ENCODE data around the gene METTL6.
A peak's percentile ranks its signal among the peaks of the same experiment; 100 is the strongest.
"Not testable (repeated sequence)": the region's sequence is repeated elsewhere in the genome, so short reads cannot be mapped to it uniquely, and the experiment has no call there.

METTL6 gene

DNA sequence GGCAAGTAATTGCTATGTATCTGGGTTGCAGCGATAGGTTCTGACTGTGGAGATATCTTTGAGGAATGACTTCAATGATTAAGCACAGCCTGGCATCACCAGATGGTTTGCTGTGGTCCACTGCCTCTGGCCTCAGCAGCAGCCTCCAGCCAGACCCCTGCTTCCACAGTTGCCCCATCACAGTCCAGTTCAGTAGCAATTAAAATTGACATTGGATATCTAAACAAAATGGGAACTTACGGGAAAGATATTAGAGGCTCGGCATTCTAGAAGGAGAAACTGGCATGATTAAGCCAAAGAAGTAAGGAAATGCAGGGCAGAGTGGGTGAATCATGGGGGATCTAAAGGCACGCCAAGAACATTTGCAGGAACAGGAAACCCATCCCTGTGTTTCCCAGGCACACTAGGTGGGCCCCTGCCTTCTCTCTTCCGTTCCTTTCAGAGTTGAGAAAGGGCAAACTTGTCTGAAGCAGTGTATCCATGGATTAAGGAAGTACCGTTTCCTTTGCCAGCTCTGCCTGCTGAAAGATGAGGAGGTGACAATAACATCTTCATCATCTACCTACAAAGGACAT lies 58.7 kb downstream of the METTL6 start:
- TF ChIP-seq, protein P1, sequence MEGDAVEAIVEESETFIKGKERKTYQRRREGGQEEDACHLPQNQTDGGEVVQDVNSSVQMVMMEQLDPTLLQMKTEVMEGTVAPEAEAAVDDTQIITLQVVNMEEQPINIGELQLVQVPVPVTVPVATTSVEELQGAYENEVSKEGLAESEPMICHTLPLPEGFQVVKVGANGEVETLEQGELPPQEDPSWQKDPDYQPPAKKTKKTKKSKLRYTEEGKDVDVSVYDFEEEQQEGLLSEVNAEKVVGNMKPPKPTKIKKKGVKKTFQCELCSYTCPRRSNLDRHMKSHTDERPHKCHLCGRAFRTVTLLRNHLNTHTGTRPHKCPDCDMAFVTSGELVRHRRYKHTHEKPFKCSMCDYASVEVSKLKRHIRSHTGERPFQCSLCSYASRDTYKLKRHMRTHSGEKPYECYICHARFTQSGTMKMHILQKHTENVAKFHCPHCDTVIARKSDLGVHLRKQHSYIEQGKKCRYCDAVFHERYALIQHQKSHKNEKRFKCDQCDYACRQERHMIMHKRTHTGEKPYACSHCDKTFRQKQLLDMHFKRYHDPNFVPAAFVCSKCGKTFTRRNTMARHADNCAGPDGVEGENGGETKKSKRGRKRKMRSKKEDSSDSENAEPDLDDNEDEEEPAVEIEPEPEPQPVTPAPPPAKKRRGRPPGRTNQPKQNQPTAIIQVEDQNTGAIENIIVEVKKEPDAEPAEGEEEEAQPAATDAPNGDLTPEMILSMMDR (IDR thresholded peaks at IDR 0.05; ENCODE audit: insufficient read depth, low read depth, low read length, missing control alignments) = no peak
- peak; percentile 21 for DNase-seq (ENCODE audit: low read depth)

DNA sequence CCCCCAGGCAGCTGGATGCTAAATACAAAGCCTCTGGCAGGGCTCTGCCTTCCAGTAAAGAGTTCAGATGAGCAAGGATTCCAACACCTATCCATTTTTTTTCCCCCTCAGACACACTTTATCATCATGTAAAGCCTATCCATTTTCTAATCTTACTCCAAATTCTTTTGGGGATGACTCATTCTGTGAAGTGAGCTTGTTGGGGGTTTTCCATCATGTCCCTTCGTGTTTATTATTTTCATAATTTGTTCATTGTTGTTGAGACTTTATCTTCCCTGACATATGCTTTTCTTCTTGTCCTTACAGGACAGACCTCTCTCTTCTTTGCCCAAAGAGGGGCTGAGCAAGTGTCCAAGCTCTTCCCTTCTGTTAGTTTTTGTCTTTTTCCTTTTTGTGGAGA lies 60.3 kb downstream of the METTL6 start:
- TF ChIP-seq, protein P1 (IDR thresholded peaks at IDR 0.05; ENCODE audit: insufficient read depth, low read depth, low read length, missing control alignments) = no peak
- DNase-seq (ENCODE audit: low read depth) = peak; percentile 30
- no peak overlapping the region for H3K4me3 ChIP-seq (ENCODE audit: low read length)

More for the DNA sequence above, 58.7 kb downstream of the METTL6 start:
- H3K4me3 ChIP-seq (ENCODE audit: low read length) = no peak overlapping the region

DNA sequence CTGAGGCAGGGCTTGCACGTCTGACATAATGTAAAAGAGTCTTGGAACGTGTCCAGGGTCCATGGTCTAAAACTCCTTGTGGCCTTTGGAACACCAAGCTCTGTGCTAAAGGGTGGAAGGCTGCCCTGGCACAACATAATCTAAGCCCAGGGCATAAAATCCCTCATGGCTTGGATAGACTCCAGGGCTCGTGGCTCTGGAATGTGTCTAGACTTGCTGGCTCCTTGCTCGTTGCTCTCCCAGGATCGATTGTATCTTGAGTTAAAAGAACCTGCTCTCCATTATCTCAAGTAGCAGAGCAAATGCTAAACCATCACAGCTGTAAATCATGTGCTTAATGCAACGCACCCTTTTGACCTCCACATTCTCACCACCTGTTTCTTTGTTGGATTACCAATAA lies 63.3 kb downstream of the METTL6 start:
- DNase-seq (ENCODE audit: low read depth) = peak; percentile 52
- H3K4me3 ChIP-seq (ENCODE audit: low read length) = not testable (repeated sequence)

DNA sequence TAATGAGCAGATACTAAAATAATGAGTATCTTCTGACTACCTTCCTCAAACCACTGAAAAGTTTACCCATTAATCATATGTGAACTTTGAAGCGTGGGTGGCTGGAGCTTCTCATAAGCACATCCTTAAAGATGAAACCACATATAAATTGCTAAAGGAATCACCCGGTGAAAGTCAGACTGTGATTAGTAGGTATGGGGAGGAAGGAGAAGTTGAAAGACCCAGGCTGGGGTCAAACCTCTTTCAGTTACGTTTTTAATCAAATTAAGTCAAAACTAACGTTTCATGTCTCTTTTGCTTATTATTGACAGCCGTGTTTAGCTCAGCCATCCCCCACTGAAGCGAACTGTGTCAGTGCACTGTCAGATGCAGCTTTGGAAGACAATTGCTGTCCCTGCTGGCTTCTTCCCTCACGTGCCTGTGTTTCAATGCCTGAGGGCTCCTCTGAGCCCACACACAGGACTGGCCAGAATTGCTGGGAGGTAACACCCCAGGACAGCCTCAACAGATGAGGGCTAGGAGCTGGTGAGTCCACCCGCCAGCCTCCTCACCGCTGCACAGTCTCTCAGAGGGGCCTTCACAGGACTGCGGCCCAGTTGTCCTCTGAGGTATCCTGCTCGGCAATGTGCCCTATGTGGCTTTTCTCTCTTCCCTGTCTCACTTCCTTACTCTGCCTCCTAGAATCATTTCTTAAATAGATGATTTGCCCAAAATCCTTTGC lies 65.7 kb downstream of the METTL6 start:
- TF ChIP-seq, protein P1 (IDR thresholded peaks at IDR 0.05; ENCODE audit: insufficient read depth, low read depth, low read length, missing control alignments) = no peak
- H3K4me3 ChIP-seq (ENCODE audit: low read length) = no peak overlapping the region
- peak; percentile 77 for DNase-seq (ENCODE audit: low read depth)

DNA sequence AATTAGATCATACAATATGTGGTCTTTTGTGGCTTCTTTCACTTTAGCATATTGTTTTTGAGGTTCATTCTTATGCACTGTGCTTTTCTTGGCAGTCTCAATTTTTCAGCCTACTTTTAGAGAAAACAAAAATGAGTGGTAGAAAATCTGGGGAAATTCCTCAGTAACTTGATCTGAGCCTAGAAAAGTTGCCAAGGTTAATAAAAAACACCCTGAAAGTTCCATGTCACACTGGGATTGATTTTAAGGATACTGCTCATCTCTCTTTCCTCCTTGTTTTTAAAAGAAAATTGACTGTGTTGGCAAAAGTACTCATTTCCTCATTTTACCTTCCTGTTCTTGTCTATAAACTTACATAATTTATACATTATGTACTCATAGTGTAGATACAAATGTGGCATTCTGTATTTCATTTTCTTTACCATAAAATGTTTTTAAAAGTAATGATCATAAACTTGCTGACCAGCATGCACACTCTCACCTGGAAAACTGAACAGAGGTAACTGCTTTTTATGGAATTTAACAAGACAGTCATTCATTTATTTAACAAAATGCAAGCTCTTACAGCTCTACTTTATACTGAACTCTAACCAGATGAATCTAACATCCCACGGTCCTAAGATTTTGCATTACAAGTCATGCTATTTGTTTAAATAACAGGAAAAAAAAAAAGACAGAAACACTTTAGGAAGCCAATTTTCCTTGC lies 66.4 kb downstream of the METTL6 start:
- no peak overlapping the region for H3K4me3 ChIP-seq (ENCODE audit: low read length)
- DNase-seq (ENCODE audit: low read depth) = no peak
- TF ChIP-seq, protein P1 (IDR thresholded peaks at IDR 0.05; ENCODE audit: insufficient read depth, low read depth, low read length, missing control alignments) = no peak

Data from epithelial cell of esophagus (primary cell).